SU-DHL-6 (cell line): Measurements from ENCODE around the gene NKD1.

Experiments used
- CTCF ChIP-seq: fragments of 200-600 bp; sonication (generic); IDR thresholded peaks from one replicate; pipeline ENCODE4 v1.5.1; 2017; ENCODE audit warnings: antibody characterized with exemption, mild to moderate bottlenecking, low read length, moderate library complexity; ENCODE audit not compliant: insufficient read depth, poor library complexity, severe bottlenecking
- EZH2phosphoT487 ChIP-seq: fragments of 200-600 bp; sonication (generic), shearing (Covaris generic); conservative IDR thresholded peaks from 2 replicates; pipeline ENCODE4 v1.6.1; 2018; ENCODE audit warnings: mild to moderate bottlenecking, antibody characterized with exemption, low read length, moderate library complexity, mixed read lengths

GRCh38 chr16:50631249-50631984, 83.2 kb downstream of the NKD1 start:
- no peak for TF ChIP-seq CTCF
- no peak for TF ChIP-seq EZH2phosphoT487
